LNCaP clone FGC (cell line): ENCODE results near the gene ADGRB3.

Experiments
- DNase-seq: peaks from one replicate; pipeline ENCODE4 v3.0.0-alpha.2; 2011; ENCODE audit warnings: low read depth
- H3K4me3 ChIP-seq: 2 replicates; pipeline ENCODE4 v1.5.1; 2011; ENCODE audit warnings: mild to moderate bottlenecking, low read depth, low read length, control low read depth
- TF ChIP-seq, protein P1 (sequence below): IDR thresholded peaks from 2 replicates; pipeline ENCODE4 v1.5.1; 2012; ENCODE audit warnings: mild to moderate bottlenecking; ENCODE audit not compliant: control insufficient read depth, insufficient read depth; ENCODE audit errors: extremely low read depth

ADGRB3 gene

DNA sequence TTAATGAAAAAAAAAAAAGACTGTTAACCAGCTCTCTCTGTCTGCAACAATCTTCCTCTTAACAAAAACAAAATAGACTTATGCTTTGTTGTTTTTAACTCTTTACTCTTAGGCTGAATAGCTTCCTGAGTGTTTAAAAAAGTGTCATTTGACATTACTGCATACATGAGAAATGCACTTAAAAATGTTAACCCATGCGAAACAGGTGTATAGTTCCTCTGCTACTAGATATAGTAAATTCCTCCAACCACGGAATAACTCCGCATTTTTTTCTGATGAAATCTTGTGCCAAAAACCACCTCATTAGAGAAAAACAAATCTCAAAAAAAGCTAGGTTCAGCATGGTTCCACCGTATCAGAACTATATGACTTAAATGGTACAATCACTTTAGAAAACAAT lies 426.0 kb downstream of the ADGRB3 start:
- TF ChIP-seq, protein P1, sequence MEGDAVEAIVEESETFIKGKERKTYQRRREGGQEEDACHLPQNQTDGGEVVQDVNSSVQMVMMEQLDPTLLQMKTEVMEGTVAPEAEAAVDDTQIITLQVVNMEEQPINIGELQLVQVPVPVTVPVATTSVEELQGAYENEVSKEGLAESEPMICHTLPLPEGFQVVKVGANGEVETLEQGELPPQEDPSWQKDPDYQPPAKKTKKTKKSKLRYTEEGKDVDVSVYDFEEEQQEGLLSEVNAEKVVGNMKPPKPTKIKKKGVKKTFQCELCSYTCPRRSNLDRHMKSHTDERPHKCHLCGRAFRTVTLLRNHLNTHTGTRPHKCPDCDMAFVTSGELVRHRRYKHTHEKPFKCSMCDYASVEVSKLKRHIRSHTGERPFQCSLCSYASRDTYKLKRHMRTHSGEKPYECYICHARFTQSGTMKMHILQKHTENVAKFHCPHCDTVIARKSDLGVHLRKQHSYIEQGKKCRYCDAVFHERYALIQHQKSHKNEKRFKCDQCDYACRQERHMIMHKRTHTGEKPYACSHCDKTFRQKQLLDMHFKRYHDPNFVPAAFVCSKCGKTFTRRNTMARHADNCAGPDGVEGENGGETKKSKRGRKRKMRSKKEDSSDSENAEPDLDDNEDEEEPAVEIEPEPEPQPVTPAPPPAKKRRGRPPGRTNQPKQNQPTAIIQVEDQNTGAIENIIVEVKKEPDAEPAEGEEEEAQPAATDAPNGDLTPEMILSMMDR: no peak
- H3K4me3 ChIP-seq: no peak overlapping the region
- no peak for DNase-seq

DNA sequence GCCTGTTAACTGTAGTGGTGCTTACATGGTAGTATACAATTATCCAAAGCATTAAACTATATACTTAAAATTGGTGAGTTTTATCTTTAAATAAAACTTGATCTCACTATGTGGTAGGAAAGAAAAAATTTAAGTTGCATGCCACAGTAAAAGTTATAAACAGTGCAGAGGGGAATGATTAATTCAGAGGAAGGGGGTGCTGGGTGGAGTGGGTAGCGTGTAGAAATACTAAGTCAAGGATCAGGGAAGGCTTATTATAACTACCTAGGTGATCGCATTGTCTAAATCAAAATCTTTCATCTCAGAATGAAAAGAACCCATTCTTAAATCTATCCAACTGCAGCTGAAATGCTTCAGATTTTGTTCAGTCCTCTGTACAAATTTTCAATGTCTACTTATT lies 428.3 kb downstream of the ADGRB3 start:
- DNase-seq: no peak
- TF ChIP-seq, protein P1: no peak
- no peak overlapping the region for H3K4me3 ChIP-seq

DNA sequence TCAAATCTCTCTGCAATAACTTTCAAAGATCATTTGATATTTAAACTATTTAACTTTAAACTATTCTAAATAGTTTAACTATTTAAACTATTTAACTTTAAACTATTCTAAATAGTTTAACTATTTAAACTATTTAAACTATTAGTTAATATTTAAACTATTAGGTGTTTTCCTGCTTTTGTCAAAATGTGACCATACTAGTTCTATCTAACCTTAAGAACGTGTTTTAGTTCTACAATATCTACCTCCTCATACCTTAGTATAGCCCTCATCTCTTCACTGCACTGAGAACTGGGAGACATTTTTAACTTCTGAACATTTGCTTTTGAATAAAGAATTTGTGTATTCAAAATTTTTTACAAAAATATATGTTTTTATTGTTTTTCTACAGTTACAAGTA lies 429.1 kb downstream of the ADGRB3 start:
- TF ChIP-seq, protein P1: no peak
- no peak overlapping the region for H3K4me3 ChIP-seq
- no peak for DNase-seq

DNA sequence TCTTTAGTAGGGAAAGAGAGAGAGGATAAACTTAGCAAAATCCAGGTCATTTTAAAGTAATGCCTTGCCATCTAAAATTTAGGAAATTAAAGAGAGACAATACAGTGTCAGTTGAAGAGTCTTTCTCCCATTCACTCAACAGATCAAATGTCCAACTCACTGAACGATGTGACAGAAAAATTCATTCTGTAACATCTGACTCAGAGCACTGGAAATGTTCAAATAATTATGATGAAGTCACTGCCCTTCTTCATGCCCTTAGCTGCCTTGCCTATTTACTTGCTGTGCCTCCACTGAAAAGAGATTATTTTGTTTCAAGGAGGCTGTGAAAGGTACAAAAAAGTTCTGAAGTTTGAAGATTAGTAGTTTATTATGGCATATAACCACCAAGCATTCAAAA lies 434.8 kb downstream of the ADGRB3 start:
- DNase-seq: no peak
- TF ChIP-seq, protein P1: no peak
- no peak overlapping the region for H3K4me3 ChIP-seq

DNA sequence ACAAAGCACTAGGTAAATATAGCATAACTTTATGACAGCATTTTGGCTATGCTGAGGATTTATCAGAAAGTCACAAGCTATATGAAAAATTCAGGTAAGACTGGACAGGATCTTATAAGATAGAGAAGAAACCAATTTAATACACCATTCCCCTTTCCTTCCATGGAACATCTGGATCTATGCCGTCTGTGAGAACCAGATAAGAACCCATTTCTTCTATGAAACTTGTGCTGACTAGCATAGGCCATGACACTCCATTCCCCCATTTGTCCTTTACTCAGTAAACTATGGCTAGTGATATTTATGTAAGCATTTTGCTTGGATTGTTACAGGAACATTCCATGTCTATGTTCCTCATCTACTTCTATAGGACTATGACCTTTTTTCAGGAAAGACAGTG lies 437.7 kb downstream of the ADGRB3 start:
- no peak overlapping the region for H3K4me3 ChIP-seq
- no peak for DNase-seq
- TF ChIP-seq, protein P1: no peak

DNA sequence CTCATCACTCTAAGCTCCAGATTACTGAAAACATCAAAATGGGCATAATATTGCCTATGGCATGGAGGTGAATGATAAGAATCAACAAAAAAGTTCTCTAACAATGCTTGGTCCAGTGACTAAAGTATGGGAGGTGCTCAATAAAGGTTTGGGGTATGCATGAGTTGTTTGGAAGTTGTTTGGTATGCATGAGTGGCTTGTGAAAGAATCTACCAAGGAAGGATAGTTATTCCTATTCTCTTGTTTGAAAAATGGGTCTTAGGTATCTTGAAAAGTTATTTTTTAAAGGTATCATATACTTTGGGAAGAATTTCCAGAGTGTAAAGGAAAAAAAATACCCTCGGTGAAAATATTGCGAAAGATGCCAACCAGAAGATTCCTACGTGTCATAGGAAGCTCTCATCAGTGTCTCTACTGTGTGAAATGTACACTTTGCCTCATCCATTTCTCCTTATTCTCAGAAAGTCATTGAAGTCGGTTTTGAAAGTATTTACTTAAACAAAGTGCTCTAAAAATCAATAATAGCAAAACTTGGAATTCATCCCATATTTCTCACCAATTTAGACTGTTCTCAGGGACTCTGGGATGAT lies 449.8 kb downstream of the ADGRB3 start:
- no peak overlapping the region for H3K4me3 ChIP-seq
- TF ChIP-seq, protein P1: no peak
- DNase-seq: no peak

DNA sequence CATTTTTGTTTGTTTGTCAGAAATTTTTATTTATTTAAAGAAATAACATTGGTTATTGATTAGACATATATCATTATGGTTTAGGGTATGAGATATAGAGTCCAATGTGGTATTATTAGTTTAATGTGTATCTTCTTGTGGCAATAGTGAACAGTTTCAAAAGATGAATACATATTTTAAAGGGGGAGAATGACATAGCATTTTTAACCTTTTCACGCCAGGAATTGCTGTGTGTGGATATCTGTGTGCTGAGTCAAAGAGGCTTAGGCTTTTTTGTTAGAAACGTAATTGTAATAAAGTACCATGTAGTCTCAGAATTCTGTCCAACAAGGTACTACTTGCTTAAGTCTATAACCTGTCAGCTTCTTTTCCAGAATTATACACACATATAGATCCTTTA lies 451.6 kb downstream of the ADGRB3 start:
- H3K4me3 ChIP-seq: no peak overlapping the region
- TF ChIP-seq, protein P1: no peak
- no peak for DNase-seq
